GM21825 (cell line): ENCODE measurements around the gene CCDC34.

Experiments used
- ATAC-seq: cut with Tn5 transposase; IDR thresholded peaks from one replicate; pipeline ENCODE4 v1.9.1; 2021; ENCODE audit warnings: mild to moderate bottlenecking, moderate library complexity; ENCODE audit not compliant: unreplicated experiment

The CCDC34 gene

DNA sequence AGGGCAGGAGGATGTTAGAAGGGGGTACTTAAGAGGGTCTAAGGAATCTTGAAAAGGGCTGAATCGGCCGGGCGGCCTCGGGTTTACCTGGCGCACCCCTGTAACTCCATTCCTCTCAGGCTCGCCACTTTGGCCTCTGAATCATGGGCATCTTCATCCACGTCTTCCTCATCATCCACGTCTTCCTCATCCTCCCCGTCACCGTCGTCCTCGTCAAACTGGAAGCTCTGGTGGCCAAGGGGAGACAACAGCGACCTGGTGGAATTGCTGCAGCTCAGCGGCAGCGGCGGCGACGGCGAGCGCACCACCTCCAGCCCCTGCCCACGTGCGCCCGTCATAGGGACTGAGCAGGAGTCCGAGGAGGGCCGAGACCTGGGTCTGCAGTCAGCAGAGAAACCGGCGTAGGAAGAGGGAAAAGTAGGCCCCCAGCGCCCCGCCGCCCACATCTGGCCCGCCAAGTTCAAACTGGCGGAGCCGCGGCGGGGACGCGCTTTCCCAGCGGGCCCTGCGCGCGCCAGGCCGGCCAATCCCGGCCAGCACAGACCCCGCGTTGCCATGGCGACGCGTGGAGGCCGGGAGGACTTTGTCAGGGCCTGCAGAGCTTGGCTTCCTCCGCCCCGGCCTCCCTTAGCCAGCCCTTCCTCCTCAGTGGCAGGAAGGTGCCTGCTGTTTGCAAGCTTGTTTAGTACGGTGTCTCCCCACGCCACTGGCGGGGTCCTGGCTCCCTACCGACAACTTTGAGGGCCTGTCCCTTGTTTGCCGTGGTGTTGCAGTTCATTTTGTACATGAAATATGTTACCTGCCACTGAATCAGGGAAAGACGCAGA is at the start of gene CCDC34:
Gene CCDC34, minus strand, starts transcription at position 467 of the 827 bp plus-strand sequence. Its CDS starts 21 bp downstream, at position 446.
- ATAC-seq, result peak; percentile 100

- no peak for ATAC-seq
These were observed 49.2 kb upstream of the CCDC34 start for GRCh38 chr11:27412192-27412691.

- ATAC-seq, result no peak
These were observed 48.3 kb upstream of the CCDC34 start for GRCh38 chr11:27411328-27411727.

DNA sequence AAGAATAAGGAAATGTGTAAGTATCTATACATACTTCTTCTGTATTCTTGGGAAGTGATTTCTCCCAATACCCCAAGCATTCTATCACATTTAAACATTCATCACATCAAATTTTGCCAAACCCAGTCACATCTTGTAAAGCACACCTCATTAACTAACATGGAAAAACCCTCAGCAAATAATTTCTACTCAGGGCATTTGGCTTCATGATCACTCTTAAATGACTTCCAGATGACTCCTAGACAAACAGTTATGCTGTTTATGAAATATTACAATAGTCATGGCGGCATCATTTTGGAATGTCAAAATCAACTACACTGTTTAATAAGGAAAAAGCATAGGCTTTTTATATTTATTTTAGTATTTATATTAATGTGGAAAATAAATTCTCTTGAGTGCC is 47.3 kb upstream of the CCDC34 start:
- ATAC-seq, result no peak

DNA sequence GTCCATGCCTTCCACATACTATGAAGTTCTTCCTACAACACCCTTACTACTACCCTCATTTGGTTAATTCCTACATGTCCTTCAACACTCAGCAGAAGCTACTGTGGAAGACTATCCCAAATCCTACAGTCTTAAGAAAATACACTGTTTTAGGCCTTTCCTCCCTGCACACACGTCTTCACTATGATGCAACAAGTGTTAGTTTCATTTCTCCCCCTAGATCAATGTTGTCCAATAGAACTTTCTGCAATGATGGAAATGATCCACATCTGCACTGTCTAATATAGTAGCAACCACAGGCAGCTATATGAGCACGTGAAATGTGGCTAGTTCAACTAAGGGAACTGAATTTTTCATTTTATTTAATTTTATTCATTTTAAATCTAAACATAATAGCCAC is 46.7 kb upstream of the CCDC34 start:
- no peak for ATAC-seq

- no peak for ATAC-seq
These were observed 46.0 kb upstream of the CCDC34 start for GRCh38 chr11:27409049-27409448.

- no peak for ATAC-seq
These were observed 45.3 kb upstream of the CCDC34 start for GRCh38 chr11:27408246-27408800.

DNA sequence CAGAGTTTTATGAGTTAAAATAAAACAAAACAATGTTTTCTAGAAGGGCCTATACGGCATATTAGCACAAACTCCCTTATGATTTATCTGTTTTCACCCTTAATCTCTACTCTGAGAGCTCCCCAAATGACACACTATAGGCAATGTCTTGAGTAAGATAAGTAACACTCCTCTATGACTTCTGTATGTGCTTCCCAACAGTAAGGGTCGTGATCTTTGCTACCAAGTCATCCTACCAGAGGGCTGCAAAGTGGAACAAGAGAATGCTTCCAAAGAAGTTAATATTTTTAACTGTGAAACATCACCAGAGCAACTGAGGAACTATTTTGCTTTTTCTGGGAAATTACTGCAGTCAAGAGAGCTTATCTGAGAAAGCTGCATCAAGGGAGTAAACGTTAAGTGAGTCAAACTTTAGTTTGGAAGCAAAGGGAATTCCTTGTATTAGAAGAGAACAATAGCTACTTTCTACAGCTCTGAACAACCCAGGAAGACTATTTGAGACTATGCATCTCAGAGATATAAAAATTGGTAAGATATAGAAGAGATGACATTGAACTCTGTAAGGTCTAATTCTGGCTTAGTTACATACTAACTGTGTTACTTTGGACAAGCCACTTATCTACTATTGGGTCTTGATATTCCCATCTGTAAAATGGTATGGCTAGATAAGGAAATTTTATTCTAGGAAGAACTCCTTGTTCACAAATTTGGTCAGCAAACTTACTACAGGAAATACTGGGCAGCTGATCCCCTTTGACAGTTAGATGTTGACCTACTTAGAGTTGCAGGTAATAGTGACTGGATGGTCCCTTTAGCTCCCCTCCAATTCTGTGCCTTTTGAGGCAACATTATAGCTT is 43.7 kb upstream of the CCDC34 start:
- ATAC-seq, result no peak

DNA sequence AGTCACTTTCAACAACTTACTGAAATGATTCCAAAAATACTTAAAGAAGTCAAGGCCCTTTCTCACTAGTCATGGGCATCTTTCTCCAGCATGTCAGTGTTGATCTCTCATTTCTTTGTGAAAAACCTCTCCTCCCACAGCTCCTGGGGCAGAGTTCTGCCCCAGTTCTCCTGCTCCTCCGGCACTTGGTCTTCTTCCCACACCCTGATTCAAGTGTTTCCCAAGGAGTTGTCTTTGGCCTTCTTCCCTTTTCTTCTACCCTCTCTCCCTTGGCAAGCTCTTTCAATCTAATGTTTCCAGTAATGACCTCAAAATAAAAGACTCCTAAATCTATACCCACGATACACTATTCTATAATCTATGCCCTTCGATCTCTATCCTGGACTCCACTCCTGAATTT is 42.1 kb upstream of the CCDC34 start:
- no peak for ATAC-seq

- no peak for ATAC-seq
These were observed 41.4 kb upstream of the CCDC34 start for GRCh38 chr11:27404427-27404826.

GRCh38 chr11:27403195-27403594 is 40.2 kb upstream of the CCDC34 start:
- no peak for ATAC-seq

- ATAC-seq, result no peak
These were observed 39.4 kb upstream of the CCDC34 start for GRCh38 chr11:27402450-27402849.

GRCh38 chr11:27401833-27402316 is 38.9 kb upstream of the CCDC34 start:
- ATAC-seq, result no peak

- no peak for ATAC-seq
These were observed 38.3 kb upstream of the CCDC34 start for GRCh38 chr11:27401280-27401832.

- no peak for ATAC-seq
These were observed 35.4 kb upstream of the CCDC34 start for GRCh38 chr11:27398400-27398770.

- ATAC-seq, result no peak
These were observed 34.8 kb upstream of the CCDC34 start for GRCh38 chr11:27397624-27398399.

DNA sequence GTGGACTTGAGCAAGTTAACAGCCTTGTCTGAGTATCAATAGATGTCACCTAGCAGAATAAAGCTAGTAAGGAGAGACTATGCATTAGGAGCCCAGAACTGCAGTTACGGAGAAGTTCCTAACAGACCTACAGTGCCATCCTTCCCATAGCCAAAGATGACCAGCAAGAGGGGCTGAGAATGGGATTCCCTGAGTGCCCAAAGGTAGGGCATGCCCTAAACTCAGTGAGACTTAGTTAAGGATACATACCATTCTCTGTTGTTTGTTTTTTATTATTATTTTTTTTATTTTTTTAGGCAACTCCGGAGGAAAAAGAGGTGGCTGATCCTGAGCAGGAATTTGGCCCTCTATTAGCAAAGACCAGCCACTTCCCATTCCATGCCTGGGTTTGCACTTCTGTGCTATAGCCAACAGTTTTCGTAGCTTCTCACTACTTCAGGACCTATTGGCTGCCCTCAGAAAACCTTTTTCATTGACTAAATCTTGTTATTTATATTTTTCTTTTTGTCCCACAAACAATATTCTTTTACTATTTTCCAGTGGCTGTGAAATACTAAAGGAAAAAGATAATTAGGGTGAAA is 33.3 kb upstream of the CCDC34 start:
- ATAC-seq, result no peak

DNA sequence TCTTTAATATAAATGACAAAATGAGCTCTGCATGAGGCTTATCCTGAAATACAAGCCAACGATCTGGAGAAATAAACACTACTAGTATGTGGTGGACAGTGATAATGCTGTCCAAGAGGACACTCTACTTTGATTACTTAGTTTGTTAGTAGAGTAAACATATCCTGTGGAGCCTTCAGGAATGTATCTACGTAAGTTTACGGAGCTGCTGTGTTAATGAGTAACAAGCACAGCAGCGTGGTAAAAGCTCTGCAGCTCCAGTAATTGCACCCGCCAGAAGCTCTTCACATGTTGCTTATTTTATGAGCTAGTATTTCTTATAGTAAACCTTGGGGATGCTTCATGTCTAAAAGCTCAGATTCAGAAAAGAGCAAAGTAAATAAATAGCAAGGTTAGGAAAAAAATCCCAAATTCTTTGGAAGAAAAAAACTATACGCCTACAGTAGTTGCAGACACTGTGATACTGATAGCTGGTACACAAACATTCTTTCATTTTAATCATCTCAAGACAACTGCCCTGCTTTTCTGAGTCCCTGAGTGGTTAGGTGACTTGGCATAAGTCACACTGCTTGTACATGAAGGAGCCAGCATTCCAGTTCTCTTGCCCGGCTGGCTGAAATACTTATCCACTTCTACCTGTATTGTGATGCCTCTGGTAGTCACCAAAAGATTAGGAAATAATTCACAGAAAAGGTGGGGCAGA is 32.7 kb upstream of the CCDC34 start:
- ATAC-seq, result no peak

GRCh38 chr11:27394781-27395228 is 31.8 kb upstream of the CCDC34 start:
- ATAC-seq, result no peak
